HG03175 (cell line): ENCODE data around the gene PLLP.
"Not testable (repeated sequence)": the region's sequence is repeated elsewhere in the genome, so short reads cannot be mapped to it uniquely, and the experiment has no call there.

Source experiments
- ATAC-seq: cut with Tn5 transposase; IDR thresholded peaks from one replicate; pipeline ENCODE4 v1.9.1; 2021; ENCODE audit warnings: mild to moderate bottlenecking, moderate library complexity; ENCODE audit not compliant: unreplicated experiment

PLLP gene

GRCh38 chr16:57273826-57274225 is 10.6 kb downstream of the PLLP start:
- no peak for ATAC-seq

GRCh38 chr16:57273359-57273758 is 11.1 kb downstream of the PLLP start:
- no peak for ATAC-seq

GRCh38 chr16:57271867-57272495 is 12.5 kb downstream of the PLLP start:
- ATAC-seq: no peak

DNA sequence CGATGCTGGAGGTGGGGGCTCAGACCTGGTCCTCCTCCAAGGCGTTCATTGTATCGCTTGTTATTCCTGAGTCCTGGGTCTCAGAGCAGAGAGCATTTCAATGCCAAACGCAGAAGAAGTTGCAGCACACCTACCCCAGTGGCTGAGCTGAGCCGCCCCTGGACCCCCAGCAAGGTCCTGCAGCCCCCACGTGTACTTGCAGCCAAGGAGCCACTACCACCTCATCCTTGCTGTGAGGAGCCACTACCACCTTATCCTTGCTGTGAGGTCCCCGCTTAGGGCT is 13.5 kb downstream of the PLLP start:
- no peak for ATAC-seq

DNA sequence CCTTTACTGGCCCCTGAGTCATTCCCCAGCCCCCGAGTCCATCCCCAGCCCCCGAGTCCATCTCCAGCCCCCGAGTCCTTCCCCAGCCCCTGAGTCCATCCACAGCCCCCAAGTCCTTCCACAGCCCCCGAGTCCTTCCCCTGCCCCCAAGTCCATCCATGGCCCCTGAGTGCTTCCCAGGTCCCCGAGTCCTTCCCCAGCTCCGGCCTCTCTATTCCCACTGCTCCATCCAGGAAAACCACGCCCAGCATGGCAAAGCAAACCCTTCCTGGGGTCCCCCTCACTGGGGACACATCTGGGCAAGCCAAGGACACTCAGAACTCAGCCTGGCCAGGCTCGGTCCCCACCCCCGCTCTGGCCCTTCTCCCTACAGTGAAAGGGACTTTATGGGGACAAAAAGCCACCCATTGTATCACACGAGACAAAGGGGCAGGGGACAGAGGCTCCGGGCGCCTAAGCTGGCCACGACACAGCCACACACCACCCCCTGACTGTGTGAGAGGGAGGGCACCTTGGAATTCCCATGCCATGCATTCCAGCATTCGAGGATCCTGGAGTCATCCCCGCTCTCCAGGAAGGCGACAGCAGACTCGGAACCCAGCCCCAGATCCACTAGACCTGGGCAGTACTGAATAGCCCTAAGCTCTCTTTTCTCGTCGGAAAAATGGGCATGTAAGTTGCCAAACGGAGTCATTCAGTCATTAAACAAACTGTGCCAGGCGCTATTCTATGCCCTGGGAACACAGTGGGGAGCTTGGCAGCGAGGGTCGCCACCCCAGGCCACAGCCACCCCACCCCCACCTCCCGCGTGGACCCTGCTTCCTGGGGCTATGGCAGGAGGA is 14.0 kb downstream of the PLLP start:
- no peak for ATAC-seq

- no peak for ATAC-seq
Observed at GRCh38 chr16:57268804-57269800, 15.4 kb downstream of the PLLP start.

DNA sequence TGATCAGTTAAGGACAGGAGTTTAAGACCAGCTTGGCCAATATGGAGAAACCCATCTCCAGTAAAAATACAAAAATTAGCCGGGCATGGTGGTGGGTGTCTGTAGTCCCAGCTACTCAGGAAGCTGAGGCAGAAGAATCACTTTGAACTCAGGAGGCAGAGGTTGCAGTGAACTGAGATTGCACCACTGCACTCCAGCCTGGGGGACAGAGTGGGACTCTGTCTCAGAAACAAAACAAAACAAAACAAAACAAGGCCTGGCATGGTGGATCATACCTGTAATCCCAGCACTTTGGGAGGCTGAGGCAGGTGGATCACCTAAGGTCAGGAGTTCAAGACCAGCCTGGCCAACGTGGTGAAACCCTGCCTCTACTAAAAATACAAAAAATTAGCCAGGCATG is 17.1 kb downstream of the PLLP start:
- not testable (repeated sequence) for ATAC-seq

- ATAC-seq: no peak
Observed at GRCh38 chr16:57266531-57267260, 17.8 kb downstream of the PLLP start.

DNA sequence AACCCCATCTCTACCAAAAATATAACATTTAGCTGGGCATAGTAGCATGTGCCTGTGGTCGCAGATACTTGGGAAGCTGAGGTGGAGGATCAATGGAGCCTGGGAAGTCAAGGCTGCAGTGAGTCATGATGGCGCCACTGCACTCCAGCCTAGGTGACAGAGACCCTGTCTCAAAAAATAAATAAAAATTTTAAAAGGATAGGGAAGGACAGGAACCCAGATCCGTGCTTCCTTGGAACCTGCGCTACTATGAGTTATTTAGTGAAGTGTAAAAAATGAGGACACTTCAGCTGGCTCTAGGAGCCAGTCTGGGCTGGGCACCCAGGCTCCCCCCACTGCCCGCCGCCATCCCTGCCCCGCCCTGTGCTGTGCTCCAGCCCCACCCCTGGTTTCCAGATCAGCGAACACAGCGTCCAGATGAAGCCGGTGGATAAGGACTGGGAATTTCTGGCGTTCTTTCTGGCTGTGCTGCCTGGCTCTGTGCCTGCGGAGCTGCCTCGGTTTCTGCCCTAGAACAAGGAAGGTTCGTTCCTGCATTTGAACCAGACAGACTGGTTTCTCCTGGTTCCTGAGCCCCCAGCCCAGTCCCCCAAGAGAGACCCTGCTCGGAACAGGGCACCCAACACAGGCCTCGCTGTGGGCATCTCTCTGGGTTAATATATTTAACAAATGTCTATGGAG is 18.5 kb downstream of the PLLP start:
- no peak for ATAC-seq

DNA sequence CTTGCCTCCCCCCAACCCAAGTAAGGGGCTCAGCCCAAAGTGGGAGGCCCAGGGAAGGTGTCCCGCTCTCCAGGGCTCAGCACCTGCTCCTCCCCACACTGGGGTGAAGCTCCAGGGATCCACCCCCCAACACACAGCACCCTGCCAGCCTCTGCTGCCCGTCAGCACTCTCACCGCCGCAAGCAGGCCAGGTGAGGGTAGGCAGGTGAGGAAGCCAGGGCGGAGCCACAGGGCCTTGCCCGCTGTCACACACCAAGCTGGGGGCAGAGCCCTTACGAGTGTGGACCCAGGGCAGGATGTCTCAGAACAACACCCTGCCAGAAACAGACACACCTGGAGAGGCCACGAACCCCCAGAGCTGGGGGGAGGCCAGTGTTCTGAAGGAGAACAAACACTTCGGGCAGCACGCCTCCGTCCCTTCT is 19.5 kb downstream of the PLLP start:
- no peak for ATAC-seq

- no peak for ATAC-seq
Observed at GRCh38 chr16:57264381-57264780, 20.1 kb downstream of the PLLP start.

- no peak for ATAC-seq
Observed at GRCh38 chr16:57263541-57264351, 20.7 kb downstream of the PLLP start.

- ATAC-seq: no peak
Observed at GRCh38 chr16:57262841-57263540, 21.5 kb downstream of the PLLP start.

DNA sequence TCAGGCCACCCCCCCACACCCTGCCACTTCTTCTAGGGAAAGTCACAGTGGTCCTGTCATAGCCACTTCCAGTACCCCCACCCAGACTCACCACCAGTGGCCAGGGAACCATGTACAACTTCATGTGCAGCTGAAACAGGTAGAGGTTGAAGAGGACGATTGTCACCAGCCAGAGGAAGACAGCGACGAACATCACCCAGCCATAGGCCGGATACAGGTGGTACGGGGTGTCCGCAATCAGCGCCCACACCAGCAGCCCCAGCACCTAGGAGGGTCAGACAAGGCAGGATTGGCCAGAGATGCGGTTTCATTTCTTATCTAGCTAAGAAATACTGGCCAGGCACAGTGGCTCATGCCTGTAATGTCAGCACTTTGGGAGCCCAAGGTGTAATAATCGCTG is 22.7 kb downstream of the PLLP start:
- no peak for ATAC-seq

DNA sequence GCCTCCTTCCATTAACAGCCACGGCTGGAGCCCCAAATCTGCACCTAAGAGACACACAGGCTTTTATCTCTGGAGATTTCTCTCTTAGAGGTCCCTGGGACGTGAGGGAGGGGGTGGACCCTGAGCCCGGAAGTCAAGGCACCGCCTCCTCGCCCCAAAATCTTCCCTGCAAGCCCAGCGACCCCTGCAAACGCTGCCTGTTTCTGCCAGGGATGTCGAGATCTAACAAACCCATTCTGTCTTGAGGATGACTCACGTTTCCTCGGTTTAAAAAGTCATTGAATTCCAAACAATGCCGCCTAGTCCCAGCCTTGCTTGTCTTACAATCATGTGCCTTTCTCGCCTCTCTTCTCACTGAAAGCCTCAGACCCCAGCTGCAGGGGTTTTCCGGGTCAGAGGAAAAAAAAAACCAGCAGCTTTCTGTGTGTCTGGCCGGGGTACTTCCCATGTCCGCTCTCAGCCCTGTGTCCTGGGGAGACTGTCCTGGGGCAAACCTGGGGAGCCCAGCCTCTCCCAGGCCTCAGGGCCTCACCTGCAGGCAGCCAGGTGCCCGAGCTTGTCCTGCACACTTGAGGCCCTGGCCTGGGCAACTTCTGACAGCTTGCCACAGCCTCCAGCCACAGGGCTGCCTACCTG is 24.1 kb downstream of the PLLP start:
- ATAC-seq: no peak

- ATAC-seq: no peak
Observed at GRCh38 chr16:57258910-57259475, 25.5 kb downstream of the PLLP start.

GRCh38 chr16:57258226-57258909 is 26.1 kb downstream of the PLLP start:
- no peak for ATAC-seq
